ENCODE data around the gene DEGS2.
"Not testable (repeated sequence)": the region's sequence is repeated elsewhere in the genome, so short reads cannot be mapped to it uniquely, and the experiment has no call there.

DEGS2 gene

GRCh38 chr14:100178691-100179090 lies 19.2 kb upstream of the DEGS2 start:
- no peak for DNase-seq (ENCODE audit: low spot score)

- no peak for DNase-seq (ENCODE audit: low spot score)
Observed at GRCh38 chr14:100176811-100177327, 17.4 kb upstream of the DEGS2 start.

- no peak for DNase-seq (ENCODE audit: low spot score)
Observed at GRCh38 chr14:100173353-100173752, 13.9 kb upstream of the DEGS2 start.

- no peak for DNase-seq (ENCODE audit: low spot score)
Observed at GRCh38 chr14:100172811-100173210, 13.4 kb upstream of the DEGS2 start.

GRCh38 chr14:100170880-100171279 lies 11.4 kb upstream of the DEGS2 start:
- no peak for DNase-seq (ENCODE audit: low spot score)

- DNase-seq (ENCODE audit: low spot score) = no peak
Observed at GRCh38 chr14:100168506-100168905, 9.1 kb upstream of the DEGS2 start.

GRCh38 chr14:100165831-100166440 lies 6.5 kb upstream of the DEGS2 start:
- DNase-seq (ENCODE audit: low spot score) = no peak

GRCh38 chr14:100165376-100165775 lies 5.9 kb upstream of the DEGS2 start:
- no peak for DNase-seq (ENCODE audit: low spot score)

- DNase-seq (ENCODE audit: low spot score) = no peak
Observed at GRCh38 chr14:100160534-100160916, 1.1 kb upstream of the DEGS2 start.

- DNase-seq (ENCODE audit: low spot score) = no peak
Observed at GRCh38 chr14:100159865-100160533, 554 bp upstream of the DEGS2 start.

- no peak for DNase-seq (ENCODE audit: low spot score)
Observed at GRCh38 chr14:100158566-100159093, 815 bp downstream of the DEGS2 start.

GRCh38 chr14:100157548-100158232 lies 1.8 kb downstream of the DEGS2 start:
- not testable (repeated sequence) for DNase-seq (ENCODE audit: low spot score)

GRCh38 chr14:100156776-100157175 lies 2.7 kb downstream of the DEGS2 start:
- DNase-seq (ENCODE audit: low spot score) = no peak

- DNase-seq (ENCODE audit: low spot score) = peak; percentile 52
Observed at GRCh38 chr14:100155756-100156616, 3.5 kb downstream of the DEGS2 start.

GRCh38 chr14:100155049-100155621 lies 4.3 kb downstream of the DEGS2 start:
- peak; percentile 70 for DNase-seq (ENCODE audit: low spot score)

- DNase-seq (ENCODE audit: low spot score) = no peak
Observed at GRCh38 chr14:100153560-100153959, 5.9 kb downstream of the DEGS2 start.

- DNase-seq (ENCODE audit: low spot score) = no peak
Observed at GRCh38 chr14:100152091-100152490, 7.4 kb downstream of the DEGS2 start.

GRCh38 chr14:100150932-100151587 lies 8.4 kb downstream of the DEGS2 start:
- DNase-seq (ENCODE audit: low spot score) = no peak

- DNase-seq (ENCODE audit: low spot score) = no peak
Observed at GRCh38 chr14:100149851-100150611, 9.4 kb downstream of the DEGS2 start.

All from HuH-7 (cell line).